Smooth muscle cell of the brain vasculature (primary cell): ENCODE measurements around the gene USP19.

Source experiments
- DNase-seq: peaks from one replicate; pipeline ENCODE4 v3.0.0-alpha.2; 2012; ENCODE audit warnings: low read depth, low spot score

Gene USP19

GRCh38 chr3:49098910-49099630 is 21.6 kb downstream of the USP19 start:
- DNase-seq = no peak

GRCh38 chr3:49098429-49098828 is 22.2 kb downstream of the USP19 start:
- no peak for DNase-seq

- peak; percentile 96 for DNase-seq
These were observed 26.5 kb downstream of the USP19 start, which contains the start of gene QRICH1 for GRCh38 chr3:49093853-49094767. QRICH1 (minus strand) TSS chr3:49094071; CDS start chr3:49077017, 17,054 bp downstream.

GRCh38 chr3:49092938-49093852 is 27.4 kb downstream of the USP19 start:
- peak; percentile 49 for DNase-seq

- no peak for DNase-seq
These were observed 39.2 kb downstream of the USP19 start for GRCh38 chr3:49081429-49081828.

- no peak for DNase-seq
These were observed 41.4 kb downstream of the USP19 start for GRCh38 chr3:49079270-49079669.

- no peak for DNase-seq
These were observed 44.0 kb downstream of the USP19 start for GRCh38 chr3:49076646-49077045.

GRCh38 chr3:49076116-49076515 is 44.5 kb downstream of the USP19 start:
- DNase-seq = no peak
